ENCODE data around the gene CNOT4.

DNA sequence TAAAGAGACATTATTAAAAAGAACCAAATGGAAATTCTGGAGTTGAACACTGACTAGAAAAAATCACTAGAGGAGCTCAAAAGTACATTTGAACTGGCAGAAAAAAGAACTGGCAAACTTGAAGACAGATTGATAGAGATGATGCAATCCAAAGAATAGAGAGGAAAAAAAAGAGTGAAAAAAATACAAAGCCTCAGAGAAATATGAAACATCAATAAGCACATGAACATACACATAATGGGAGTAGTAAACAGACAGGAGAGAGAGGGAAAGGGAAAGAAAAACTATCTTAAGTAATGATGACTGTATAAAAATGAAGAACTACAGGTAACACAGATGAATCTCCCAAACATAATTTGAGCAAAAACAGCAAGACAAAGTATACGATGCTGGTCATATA is 61.1 kb downstream of the CNOT4 start:
- no peak for TF ChIP-seq JUN (CRISPR knock-in tag; IDR thresholded peaks at IDR 0.05)
- TF ChIP-seq CTCF (IDR thresholded peaks at IDR 0.05): no peak
- TF ChIP-seq FOXP1 (CRISPR knock-in tag; IDR thresholded peaks at IDR 0.05; ENCODE audit: borderline replicate concordance): no peak

All from WTC11 (cell line).